Measurements from ENCODE around the gene PIGV.
"Not testable (repeated sequence)": the region's sequence is repeated elsewhere in the genome, so short reads cannot be mapped to it uniquely, and the experiment has no call there.

Gene PIGV

GRCh38 chr1:26794391-26794790 lies 6.6 kb downstream of the PIGV start:
- DNase-seq (ENCODE audit: low spot score), result no peak

GRCh38 chr1:26797627-26798026 lies 9.9 kb downstream of the PIGV start:
- no peak for DNase-seq (ENCODE audit: low spot score)

GRCh38 chr1:26799479-26800142 lies 11.9 kb downstream of the PIGV start:
- peak; percentile 98 for DNase-seq (ENCODE audit: low spot score)

GRCh38 chr1:26803932-26804331 lies 16.2 kb downstream of the PIGV start:
- not testable (repeated sequence) for DNase-seq (ENCODE audit: low spot score)

GRCh38 chr1:26810105-26810504 lies 22.4 kb downstream of the PIGV start:
- peak; percentile 82 for DNase-seq (ENCODE audit: low spot score)

GRCh38 chr1:26811057-26811456 lies 23.3 kb downstream of the PIGV start:
- DNase-seq (ENCODE audit: low spot score), result no peak

- no peak for DNase-seq (ENCODE audit: low spot score)
Measured at GRCh38 chr1:26811708-26812107, 24.0 kb downstream of the PIGV start.

GRCh38 chr1:26814377-26814776 lies 26.6 kb downstream of the PIGV start:
- DNase-seq (ENCODE audit: low spot score), result no peak

- DNase-seq (ENCODE audit: low spot score), result no peak
Measured at GRCh38 chr1:26814893-26815292, 27.1 kb downstream of the PIGV start.

GRCh38 chr1:26820784-26821269 lies 33.1 kb downstream of the PIGV start:
- no peak for DNase-seq (ENCODE audit: low spot score)

- no peak for DNase-seq (ENCODE audit: low spot score)
Measured at GRCh38 chr1:26822737-26823395, 35.1 kb downstream of the PIGV start.

- DNase-seq (ENCODE audit: low spot score), result no peak
Measured at GRCh38 chr1:26824731-26825130, 37.0 kb downstream of the PIGV start.

- DNase-seq (ENCODE audit: low spot score), result peak; percentile 63
Measured at GRCh38 chr1:26826261-26827105, 38.7 kb downstream of the PIGV start, which contains the start of gene ZDHHC18. TSS of gene ZDHHC18 (plus strand) at chr1:26826688. CDS start at chr1:26826805, 117 bp downstream.

GRCh38 chr1:26827106-26827604 lies 39.4 kb downstream of the PIGV start:
- no peak for DNase-seq (ENCODE audit: low spot score)

GRCh38 chr1:26827663-26828062 lies 39.9 kb downstream of the PIGV start:
- no peak for DNase-seq (ENCODE audit: low spot score)

- DNase-seq (ENCODE audit: low spot score), result no peak
Measured at GRCh38 chr1:26828411-26828991, 40.8 kb downstream of the PIGV start.

GRCh38 chr1:26829184-26829911 lies 41.6 kb downstream of the PIGV start:
- no peak for DNase-seq (ENCODE audit: low spot score)

- DNase-seq (ENCODE audit: low spot score), result no peak
Measured at GRCh38 chr1:26831059-26831458, 43.3 kb downstream of the PIGV start.

GRCh38 chr1:26831546-26832248 lies 43.9 kb downstream of the PIGV start:
- no peak for DNase-seq (ENCODE audit: low spot score)

- DNase-seq (ENCODE audit: low spot score), result no peak
Measured at GRCh38 chr1:26832249-26832960, 44.7 kb downstream of the PIGV start.
